ENCODE data around the gene TRPM5. TPM values are rescaled to one million over a fixed set of nuclear protein-coding genes. Genes with fewer than 3 reads are reported as not detected.

The TRPM5 gene
- total and polyA plus RNA-seq, 9 of the 15 experiments (the other 6 are each of a cell fraction or from before 2014, with no cell fraction given) = not detected

DNA sequence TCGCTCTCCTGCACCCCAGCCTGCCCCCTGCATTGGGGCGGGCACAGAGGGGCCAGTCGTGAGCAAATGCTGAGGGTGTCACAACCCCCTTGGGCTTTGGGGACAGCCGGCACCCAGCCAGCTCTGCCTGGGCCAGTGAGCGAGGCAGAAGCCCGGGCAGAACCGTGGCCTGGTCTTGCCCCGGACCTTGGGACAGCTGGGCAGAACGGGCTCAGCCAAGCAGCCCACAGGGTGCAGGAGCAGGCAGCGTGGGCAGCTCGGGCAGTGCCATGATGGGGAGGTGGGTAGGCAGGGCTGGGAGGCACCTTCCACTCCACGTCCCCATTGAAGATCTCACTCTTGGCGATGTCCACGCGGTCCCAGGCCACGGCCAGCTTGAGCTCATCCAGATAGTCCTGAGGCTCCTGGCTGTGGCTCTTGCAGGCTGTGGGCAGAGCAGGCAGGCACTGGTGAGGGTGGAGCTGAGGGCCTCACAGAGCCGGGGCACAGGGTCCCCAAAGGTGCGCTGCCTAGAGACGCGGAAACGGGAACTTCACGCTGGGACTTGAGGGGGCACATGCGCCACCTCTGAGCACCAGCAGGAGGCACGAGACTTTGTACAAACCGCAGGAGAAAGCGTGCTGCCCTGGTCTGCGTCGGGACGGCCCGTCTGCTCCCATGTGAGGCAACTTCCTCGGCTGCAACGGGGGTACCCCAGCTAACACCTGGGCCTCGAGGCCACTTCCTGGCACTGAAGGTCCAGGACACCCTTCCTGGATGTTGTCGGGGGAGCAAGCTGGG lies 28.5 kb downstream of the TRPM5 start (continued):
- TF ChIP-seq, protein P1, sequence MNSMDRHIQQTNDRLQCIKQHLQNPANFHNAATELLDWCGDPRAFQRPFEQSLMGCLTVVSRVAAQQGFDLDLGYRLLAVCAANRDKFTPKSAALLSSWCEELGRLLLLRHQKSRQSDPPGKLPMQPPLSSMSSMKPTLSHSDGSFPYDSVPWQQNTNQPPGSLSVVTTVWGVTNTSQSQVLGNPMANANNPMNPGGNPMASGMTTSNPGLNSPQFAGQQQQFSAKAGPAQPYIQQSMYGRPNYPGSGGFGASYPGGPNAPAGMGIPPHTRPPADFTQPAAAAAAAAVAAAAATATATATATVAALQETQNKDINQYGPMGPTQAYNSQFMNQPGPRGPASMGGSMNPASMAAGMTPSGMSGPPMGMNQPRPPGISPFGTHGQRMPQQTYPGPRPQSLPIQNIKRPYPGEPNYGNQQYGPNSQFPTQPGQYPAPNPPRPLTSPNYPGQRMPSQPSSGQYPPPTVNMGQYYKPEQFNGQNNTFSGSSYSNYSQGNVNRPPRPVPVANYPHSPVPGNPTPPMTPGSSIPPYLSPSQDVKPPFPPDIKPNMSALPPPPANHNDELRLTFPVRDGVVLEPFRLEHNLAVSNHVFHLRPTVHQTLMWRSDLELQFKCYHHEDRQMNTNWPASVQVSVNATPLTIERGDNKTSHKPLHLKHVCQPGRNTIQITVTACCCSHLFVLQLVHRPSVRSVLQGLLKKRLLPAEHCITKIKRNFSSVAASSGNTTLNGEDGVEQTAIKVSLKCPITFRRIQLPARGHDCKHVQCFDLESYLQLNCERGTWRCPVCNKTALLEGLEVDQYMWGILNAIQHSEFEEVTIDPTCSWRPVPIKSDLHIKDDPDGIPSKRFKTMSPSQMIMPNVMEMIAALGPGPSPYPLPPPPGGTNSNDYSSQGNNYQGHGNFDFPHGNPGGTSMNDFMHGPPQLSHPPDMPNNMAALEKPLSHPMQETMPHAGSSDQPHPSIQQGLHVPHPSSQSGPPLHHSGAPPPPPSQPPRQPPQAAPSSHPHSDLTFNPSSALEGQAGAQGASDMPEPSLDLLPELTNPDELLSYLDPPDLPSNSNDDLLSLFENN (IDR thresholded peaks at IDR 0.05; ENCODE audit: low read depth in 2 of 2, low read length in 2 of 2) = no peak
- TF ChIP-seq, protein P2, sequence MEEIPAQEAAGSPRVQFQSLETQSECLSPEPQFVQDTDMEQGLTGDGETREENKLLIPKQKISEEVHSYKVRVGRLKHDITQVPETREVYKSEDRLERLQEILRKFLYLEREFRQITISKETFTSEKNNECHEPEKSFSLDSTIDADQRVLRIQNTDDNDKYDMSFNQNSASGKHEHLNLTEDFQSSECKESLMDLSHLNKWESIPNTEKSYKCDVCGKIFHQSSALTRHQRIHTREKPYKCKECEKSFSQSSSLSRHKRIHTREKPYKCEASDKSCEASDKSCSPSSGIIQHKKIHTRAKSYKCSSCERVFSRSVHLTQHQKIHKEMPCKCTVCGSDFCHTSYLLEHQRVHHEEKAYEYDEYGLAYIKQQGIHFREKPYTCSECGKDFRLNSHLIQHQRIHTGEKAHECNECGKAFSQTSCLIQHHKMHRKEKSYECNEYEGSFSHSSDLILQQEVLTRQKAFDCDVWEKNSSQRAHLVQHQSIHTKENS (CRISPR knock-in tag; IDR thresholded peaks at IDR 0.05) = no peak
- no peak for TF ChIP-seq ZNF197 (CRISPR knock-in tag; IDR thresholded peaks at IDR 0.05; ENCODE audit: low read depth)
- TF ChIP-seq, protein P3, sequence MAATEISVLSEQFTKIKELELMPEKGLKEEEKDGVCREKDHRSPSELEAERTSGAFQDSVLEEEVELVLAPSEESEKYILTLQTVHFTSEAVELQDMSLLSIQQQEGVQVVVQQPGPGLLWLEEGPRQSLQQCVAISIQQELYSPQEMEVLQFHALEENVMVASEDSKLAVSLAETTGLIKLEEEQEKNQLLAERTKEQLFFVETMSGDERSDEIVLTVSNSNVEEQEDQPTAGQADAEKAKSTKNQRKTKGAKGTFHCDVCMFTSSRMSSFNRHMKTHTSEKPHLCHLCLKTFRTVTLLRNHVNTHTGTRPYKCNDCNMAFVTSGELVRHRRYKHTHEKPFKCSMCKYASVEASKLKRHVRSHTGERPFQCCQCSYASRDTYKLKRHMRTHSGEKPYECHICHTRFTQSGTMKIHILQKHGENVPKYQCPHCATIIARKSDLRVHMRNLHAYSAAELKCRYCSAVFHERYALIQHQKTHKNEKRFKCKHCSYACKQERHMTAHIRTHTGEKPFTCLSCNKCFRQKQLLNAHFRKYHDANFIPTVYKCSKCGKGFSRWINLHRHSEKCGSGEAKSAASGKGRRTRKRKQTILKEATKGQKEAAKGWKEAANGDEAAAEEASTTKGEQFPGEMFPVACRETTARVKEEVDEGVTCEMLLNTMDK (IDR thresholded peaks at IDR 0.05; ENCODE audit: borderline replicate concordance, insufficient read depth, low read depth, low read length, poor library complexity, severe bottlenecking) = peak; percentile 31
- TF ChIP-seq, protein P4, sequence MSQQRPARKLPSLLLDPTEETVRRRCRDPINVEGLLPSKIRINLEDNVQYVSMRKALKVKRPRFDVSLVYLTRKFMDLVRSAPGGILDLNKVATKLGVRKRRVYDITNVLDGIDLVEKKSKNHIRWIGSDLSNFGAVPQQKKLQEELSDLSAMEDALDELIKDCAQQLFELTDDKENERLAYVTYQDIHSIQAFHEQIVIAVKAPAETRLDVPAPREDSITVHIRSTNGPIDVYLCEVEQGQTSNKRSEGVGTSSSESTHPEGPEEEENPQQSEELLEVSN (IDR thresholded peaks at IDR 0.05; ENCODE audit: borderline replicate concordance in 1 of 2, extremely low read depth in 1 of 2, insufficient read depth in 1 of 2, insufficient read length in 1 of 2, low read depth in 1 of 2, low read length in 1 of 2, poor library complexity in 1 of 2, severe bottlenecking in 1 of 2) = peak in 1 of 2 experiments; percentile 43
- TF ChIP-seq, protein P5, sequence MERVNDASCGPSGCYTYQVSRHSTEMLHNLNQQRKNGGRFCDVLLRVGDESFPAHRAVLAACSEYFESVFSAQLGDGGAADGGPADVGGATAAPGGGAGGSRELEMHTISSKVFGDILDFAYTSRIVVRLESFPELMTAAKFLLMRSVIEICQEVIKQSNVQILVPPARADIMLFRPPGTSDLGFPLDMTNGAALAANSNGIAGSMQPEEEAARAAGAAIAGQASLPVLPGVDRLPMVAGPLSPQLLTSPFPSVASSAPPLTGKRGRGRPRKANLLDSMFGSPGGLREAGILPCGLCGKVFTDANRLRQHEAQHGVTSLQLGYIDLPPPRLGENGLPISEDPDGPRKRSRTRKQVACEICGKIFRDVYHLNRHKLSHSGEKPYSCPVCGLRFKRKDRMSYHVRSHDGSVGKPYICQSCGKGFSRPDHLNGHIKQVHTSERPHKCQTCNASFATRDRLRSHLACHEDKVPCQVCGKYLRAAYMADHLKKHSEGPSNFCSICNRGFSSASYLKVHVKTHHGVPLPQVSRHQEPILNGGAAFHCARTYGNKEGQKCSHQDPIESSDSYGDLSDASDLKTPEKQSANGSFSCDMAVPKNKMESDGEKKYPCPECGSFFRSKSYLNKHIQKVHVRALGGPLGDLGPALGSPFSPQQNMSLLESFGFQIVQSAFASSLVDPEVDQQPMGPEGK (CRISPR knock-in tag; IDR thresholded peaks at IDR 0.05; ENCODE audit: borderline replicate concordance) = no peak
- TF ChIP-seq, protein P6, sequence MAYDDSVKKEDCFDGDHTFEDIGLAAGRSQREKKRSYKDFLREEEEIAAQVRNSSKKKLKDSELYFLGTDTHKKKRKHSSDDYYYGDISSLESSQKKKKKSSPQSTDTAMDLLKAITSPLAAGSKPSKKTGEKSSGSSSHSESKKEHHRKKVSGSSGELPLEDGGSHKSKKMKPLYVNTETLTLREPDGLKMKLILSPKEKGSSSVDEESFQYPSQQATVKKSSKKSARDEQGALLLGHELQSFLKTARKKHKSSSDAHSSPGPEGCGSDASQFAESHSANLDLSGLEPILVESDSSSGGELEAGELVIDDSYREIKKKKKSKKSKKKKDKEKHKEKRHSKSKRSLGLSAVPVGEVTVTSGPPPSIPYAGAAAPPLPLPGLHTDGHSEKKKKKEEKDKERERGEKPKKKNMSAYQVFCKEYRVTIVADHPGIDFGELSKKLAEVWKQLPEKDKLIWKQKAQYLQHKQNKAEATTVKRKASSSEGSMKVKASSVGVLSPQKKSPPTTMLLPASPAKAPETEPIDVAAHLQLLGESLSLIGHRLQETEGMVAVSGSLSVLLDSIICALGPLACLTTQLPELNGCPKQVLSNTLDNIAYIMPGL (CRISPR knock-in tag; IDR thresholded peaks at IDR 0.05) = no peak
- TF ChIP-seq, protein P7, sequence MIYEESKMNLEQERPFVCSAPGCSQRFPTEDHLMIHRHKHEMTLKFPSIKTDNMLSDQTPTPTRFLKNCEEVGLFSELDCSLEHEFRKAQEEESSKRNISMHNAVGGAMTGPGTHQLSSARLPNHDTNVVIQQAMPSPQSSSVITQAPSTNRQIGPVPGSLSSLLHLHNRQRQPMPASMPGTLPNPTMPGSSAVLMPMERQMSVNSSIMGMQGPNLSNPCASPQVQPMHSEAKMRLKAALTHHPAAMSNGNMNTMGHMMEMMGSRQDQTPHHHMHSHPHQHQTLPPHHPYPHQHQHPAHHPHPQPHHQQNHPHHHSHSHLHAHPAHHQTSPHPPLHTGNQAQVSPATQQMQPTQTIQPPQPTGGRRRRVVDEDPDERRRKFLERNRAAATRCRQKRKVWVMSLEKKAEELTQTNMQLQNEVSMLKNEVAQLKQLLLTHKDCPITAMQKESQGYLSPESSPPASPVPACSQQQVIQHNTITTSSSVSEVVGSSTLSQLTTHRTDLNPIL (CRISPR knock-in tag; IDR thresholded peaks at IDR 0.05) = no peak

Data from K562 (cell line).